ENCODE data around the gene MINDY1. TPM values are rescaled to one million over a fixed set of nuclear protein-coding genes. Genes with fewer than 3 reads are reported as not detected.

MINDY1 gene
- total and polyA plus RNA-seq, 4 donors = 7.8 to 31.0 (median 16.7) TPM

DNA sequence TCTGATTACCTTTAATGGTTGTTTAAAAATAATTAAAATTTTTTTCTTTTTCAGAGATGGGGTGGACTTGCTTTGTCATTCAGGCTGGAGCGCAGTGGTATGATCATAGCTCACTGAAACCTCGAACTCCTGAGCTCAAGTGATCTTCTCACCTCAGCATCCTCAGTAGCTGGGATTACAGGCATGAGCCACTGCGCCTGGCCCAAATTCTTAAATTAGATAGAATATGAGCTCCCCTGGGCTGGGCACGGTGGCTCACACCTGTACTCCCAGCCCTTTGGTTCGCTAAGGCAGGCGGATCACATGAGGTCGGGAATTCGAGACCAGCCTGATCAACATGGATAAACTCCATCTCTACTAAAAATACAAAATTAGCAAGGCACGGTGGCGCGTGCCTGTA lies 49.0 kb downstream of the MINDY1 start:
- DNase-seq = no peak
- 96 to 97% methylated on average over 11 of the region's 11 CpGs for WGBS, 2 donors
- Histone ChIP-seq H3K9ac (ENCODE audit: insufficient read depth in 1 of 2, low read length in 2 of 2) (no peak overlapping the region), H3K27me3 (ENCODE audit: control insufficient read depth in 3 of 3, insufficient read depth in 3 of 3, low read length in 2 of 3) (no peaks in the 10 kb centered on the region), H3K4me1 (ENCODE audit: control insufficient read depth in 5 of 5, insufficient read depth in 5 of 5, low read length in 5 of 5) (no peaks in the 10 kb centered on the region), H3K27ac (ENCODE audit: low read depth in 1 of 2, low read length in 1 of 2) (no peak overlapping the region), H3K4me3 (no peak overlapping the region), H3K36me3 (ENCODE audit: control insufficient read depth in 4 of 4, insufficient read depth in 4 of 4, low read length in 4 of 4) (peaks cover 25 to 49% (median 38%) of the 10 kb centered on the region in 4 donors), H3K9me3 (ENCODE audit: control insufficient read depth in 4 of 4, insufficient read depth in 3 of 4, low read length in 3 of 4) (peaks cover 0 to 2% (median 0%) of the 10 kb centered on the region in 4 donors)
- no peak for TF ChIP-seq CTCF (IDR thresholded peaks at IDR 0.05; ENCODE audit: control extremely low read depth, extremely low read depth)
- no peak for ATAC-seq (ENCODE audit: insufficient read depth, low FRiP score)

GRCh38 chr1:150955280-150955679 lies 51.4 kb downstream of the MINDY1 start:
- H3K27ac ChIP-seq (ENCODE audit: low read depth in 1 of 2, low read length in 1 of 2) = no peak overlapping the region
- no peak for DNase-seq
- no peak overlapping the region for H3K4me3 ChIP-seq
- H3K27me3 ChIP-seq (ENCODE audit: control insufficient read depth in 3 of 3, insufficient read depth in 3 of 3, low read length in 2 of 3) = no peaks in the 10 kb centered on the region
- peaks cover 0 to 2% (median 0%) of the 10 kb centered on the region in 4 donors for H3K9me3 ChIP-seq (ENCODE audit: control insufficient read depth in 4 of 4, insufficient read depth in 3 of 4, low read length in 3 of 4)
- no peak for TF ChIP-seq CTCF (IDR thresholded peaks at IDR 0.05; ENCODE audit: control extremely low read depth, extremely low read depth)
- no peak overlapping the region for H3K9ac ChIP-seq (ENCODE audit: insufficient read depth in 1 of 2, low read length in 2 of 2)
- no peak for ATAC-seq (ENCODE audit: insufficient read depth, low FRiP score)
- peaks cover 25 to 40% (median 36%) of the 10 kb centered on the region in 4 donors for H3K36me3 ChIP-seq (ENCODE audit: control insufficient read depth in 4 of 4, insufficient read depth in 4 of 4, low read length in 4 of 4)
- no peaks in the 10 kb centered on the region for H3K4me1 ChIP-seq (ENCODE audit: control insufficient read depth in 5 of 5, insufficient read depth in 5 of 5, low read length in 5 of 5)

- peaks cover 0 to 2% (median 0%) of the 10 kb centered on the region in 4 donors for H3K9me3 ChIP-seq (ENCODE audit: control insufficient read depth in 4 of 4, insufficient read depth in 3 of 4, low read length in 3 of 4)
- H3K9ac ChIP-seq (ENCODE audit: insufficient read depth in 1 of 2, low read length in 2 of 2) = no peak overlapping the region
- H3K4me3 ChIP-seq = no peak overlapping the region
- H3K27ac ChIP-seq (ENCODE audit: low read depth in 1 of 2, low read length in 1 of 2) = no peak overlapping the region
- H3K4me1 ChIP-seq (ENCODE audit: control insufficient read depth in 5 of 5, insufficient read depth in 5 of 5, low read length in 5 of 5) = no peaks in the 10 kb centered on the region
- H3K27me3 ChIP-seq (ENCODE audit: control insufficient read depth in 3 of 3, insufficient read depth in 3 of 3, low read length in 2 of 3) = no peaks in the 10 kb centered on the region
- TF ChIP-seq CTCF (IDR thresholded peaks at IDR 0.05; ENCODE audit: control extremely low read depth, extremely low read depth) = no peak
- no peak for DNase-seq
- peaks cover 26 to 43% (median 35%) of the 10 kb centered on the region in 4 donors for H3K36me3 ChIP-seq (ENCODE audit: control insufficient read depth in 4 of 4, insufficient read depth in 4 of 4, low read length in 4 of 4)
- 92 to 93% methylated on average over 3 of the region's 3 CpGs for WGBS, 2 donors
- no peak for ATAC-seq (ENCODE audit: insufficient read depth, low FRiP score)
Measured at GRCh38 chr1:150954708-150955107, 52.0 kb downstream of the MINDY1 start.

Small RNAs within 50 kb of the gene (small RNA-seq; reads per million reads assigned to genes)
- not detected for gene RNU6-884P (ENCODE audit: low replicate concordance)

Other genes starting within 250 kb of the MINDY1 start
- gene CTSS, start 241.1 kb downstream of the MINDY1 start, total RNA-seq = 100 to 1,000 TPM; 244 to 293 TPM
- 100 to 1,000 TPM in 1 of 2 donors, 10 to 100 TPM in 1; 79.2 to 516 TPM for gene CTSS, start 241.1 kb downstream of the MINDY1 start, polyA plus RNA-seq
- gene CTSK, start 198.6 kb downstream of the MINDY1 start, total RNA-seq = 10 to 100 TPM; 11.1 to 25.7 TPM
- 10 to 100 TPM in 1 of 2 donors, 1 to 10 TPM in 1; 5.2 to 17.5 TPM for gene CTSK, start 198.6 kb downstream of the MINDY1 start, polyA plus RNA-seq
- gene ARNT, start 130.3 kb downstream of the MINDY1 start, total RNA-seq = 100 to 1,000 TPM in 1 of 2 donors, 10 to 100 TPM in 1; 41.4 to 102 TPM
- gene ARNT, start 130.3 kb downstream of the MINDY1 start, polyA plus RNA-seq = 10 to 100 TPM; 15.0 to 20.9 TPM
- not detected for gene CTXND2, start 119.8 kb downstream of the MINDY1 start, total RNA-seq
- under 1 TPM in 1 of 2 donors, not detected in 1; 0.02 TPM for gene CTXND2, start 119.8 kb downstream of the MINDY1 start, polyA plus RNA-seq
- gene SETDB1, start 80.5 kb downstream of the MINDY1 start, total RNA-seq = 10 to 100 TPM; 40.7 to 56.2 TPM
- 10 to 100 TPM; 20.0 to 24.4 TPM for gene SETDB1, start 80.5 kb downstream of the MINDY1 start, polyA plus RNA-seq
- 100 to 1,000 TPM; 194 to 237 TPM for gene CERS2, start 32.1 kb downstream of the MINDY1 start, total RNA-seq
- 100 to 1,000 TPM; 155 to 308 TPM for gene CERS2, start 32.1 kb downstream of the MINDY1 start, polyA plus RNA-seq
- 1 to 10 TPM in 1 of 2 donors, under 1 TPM in 1; 0.68 to 1.0 TPM for gene ANXA9, start 24.6 kb downstream of the MINDY1 start, total RNA-seq
- gene ANXA9, start 24.6 kb downstream of the MINDY1 start, polyA plus RNA-seq = 1 to 10 TPM in 1 of 2 donors, under 1 TPM in 1; 0.37 to 1.3 TPM
- gene PRUNE1, start 1.5 kb upstream of the MINDY1 start, total RNA-seq = 10 to 100 TPM; 12.9 to 20.6 TPM
- 10 to 100 TPM in 1 of 2 donors, 1 to 10 TPM in 1; 8.7 to 12.5 TPM for gene PRUNE1, start 1.5 kb upstream of the MINDY1 start, polyA plus RNA-seq
- gene BNIPL, start 29.7 kb upstream of the MINDY1 start, total RNA-seq = 1 to 10 TPM; 2.8 to 8.6 TPM
- gene BNIPL, start 29.7 kb upstream of the MINDY1 start, polyA plus RNA-seq = 10 to 100 TPM in 1 of 2 donors, 1 to 10 TPM in 1; 1.9 to 12.2 TPM
- 1 to 10 TPM; 4.3 to 4.9 TPM for gene C1orf56, start 40.8 kb upstream of the MINDY1 start, total RNA-seq
- 1 to 10 TPM; 2.3 to 3.5 TPM for gene C1orf56, start 40.8 kb upstream of the MINDY1 start, polyA plus RNA-seq
- 100 to 1,000 TPM in 1 of 2 donors, 10 to 100 TPM in 1; 87.7 to 103 TPM for gene CDC42SE1, start 52.7 kb upstream of the MINDY1 start, total RNA-seq
- gene CDC42SE1, start 52.7 kb upstream of the MINDY1 start, polyA plus RNA-seq = 100 to 1,000 TPM in 1 of 2 donors, 10 to 100 TPM in 1; 38.4 to 147 TPM
- gene MLLT11, start 53.5 kb upstream of the MINDY1 start, total RNA-seq = 1 to 10 TPM; 1.2 to 1.3 TPM
- gene MLLT11, start 53.5 kb upstream of the MINDY1 start, polyA plus RNA-seq = 1 to 10 TPM in 1 of 2 donors, under 1 TPM in 1; 0.96 to 1.4 TPM
- 10 to 100 TPM; 10.5 to 16.0 TPM for gene GABPB2, start 63.9 kb upstream of the MINDY1 start, total RNA-seq
- 1 to 10 TPM; 4.4 to 5.2 TPM for gene GABPB2, start 63.9 kb upstream of the MINDY1 start, polyA plus RNA-seq
- 1 to 10 TPM; 6.4 to 9.8 TPM for gene SEMA6C, start 139.7 kb upstream of the MINDY1 start, total RNA-seq
- gene SEMA6C, start 139.7 kb upstream of the MINDY1 start, polyA plus RNA-seq = 1 to 10 TPM; 6.3 to 6.7 TPM
- 10 to 100 TPM in 1 of 2 donors, 1 to 10 TPM in 1; 3.4 to 11.3 TPM for gene TNFAIP8L2, start 149.7 kb upstream of the MINDY1 start, total RNA-seq
- gene TNFAIP8L2, start 149.7 kb upstream of the MINDY1 start, polyA plus RNA-seq = 10 to 100 TPM; 26.6 to 31.8 TPM
- 10 to 100 TPM in 1 of 2 donors, 1 to 10 TPM in 1; 4.9 to 12.7 TPM for gene LYSMD1, start 159.0 kb upstream of the MINDY1 start, total RNA-seq
- gene LYSMD1, start 159.0 kb upstream of the MINDY1 start, polyA plus RNA-seq = 1 to 10 TPM; 5.1 to 5.3 TPM
- gene SCNM1, start 159.2 kb upstream of the MINDY1 start, total RNA-seq = 10 to 100 TPM; 30.0 to 31.3 TPM
- gene SCNM1, start 159.2 kb upstream of the MINDY1 start, polyA plus RNA-seq = 10 to 100 TPM; 50.7 to 73.8 TPM
- under 1 TPM in 1 of 2 donors, not detected in 1; 0.83 TPM for gene TMOD4, start 169.1 kb upstream of the MINDY1 start, total RNA-seq
- under 1 TPM; 0.18 to 0.31 TPM for gene TMOD4, start 169.1 kb upstream of the MINDY1 start, polyA plus RNA-seq
- 10 to 100 TPM; 30.7 to 30.9 TPM for gene VPS72, start 183.3 kb upstream of the MINDY1 start, total RNA-seq
- 10 to 100 TPM; 28.6 to 39.1 TPM for gene VPS72, start 183.3 kb upstream of the MINDY1 start, polyA plus RNA-seq
- gene PIP5K1A, start 191.7 kb upstream of the MINDY1 start, total RNA-seq = 100 to 1,000 TPM in 1 of 2 donors, 10 to 100 TPM in 1; 47.6 to 120 TPM
- 10 to 100 TPM; 21.7 to 27.4 TPM for gene PIP5K1A, start 191.7 kb upstream of the MINDY1 start, polyA plus RNA-seq
- gene PSMD4, start 247.8 kb upstream of the MINDY1 start, total RNA-seq = 100 to 1,000 TPM in 1 of 2 donors, 10 to 100 TPM in 1; 96.9 to 147 TPM
- 100 to 1,000 TPM; 209 to 212 TPM for gene PSMD4, start 247.8 kb upstream of the MINDY1 start, polyA plus RNA-seq

Data from lung (tissue), 13 donors.